Glomerular visceral epithelial cell (primary cell): ENCODE data around the gene GARIN5B.

Source experiments
- DNase-seq: peaks from one replicate; pipeline ENCODE4 v3.0.0-alpha.2; 2016; ENCODE audit errors: extremely low spot score

The GARIN5B gene

DNA sequence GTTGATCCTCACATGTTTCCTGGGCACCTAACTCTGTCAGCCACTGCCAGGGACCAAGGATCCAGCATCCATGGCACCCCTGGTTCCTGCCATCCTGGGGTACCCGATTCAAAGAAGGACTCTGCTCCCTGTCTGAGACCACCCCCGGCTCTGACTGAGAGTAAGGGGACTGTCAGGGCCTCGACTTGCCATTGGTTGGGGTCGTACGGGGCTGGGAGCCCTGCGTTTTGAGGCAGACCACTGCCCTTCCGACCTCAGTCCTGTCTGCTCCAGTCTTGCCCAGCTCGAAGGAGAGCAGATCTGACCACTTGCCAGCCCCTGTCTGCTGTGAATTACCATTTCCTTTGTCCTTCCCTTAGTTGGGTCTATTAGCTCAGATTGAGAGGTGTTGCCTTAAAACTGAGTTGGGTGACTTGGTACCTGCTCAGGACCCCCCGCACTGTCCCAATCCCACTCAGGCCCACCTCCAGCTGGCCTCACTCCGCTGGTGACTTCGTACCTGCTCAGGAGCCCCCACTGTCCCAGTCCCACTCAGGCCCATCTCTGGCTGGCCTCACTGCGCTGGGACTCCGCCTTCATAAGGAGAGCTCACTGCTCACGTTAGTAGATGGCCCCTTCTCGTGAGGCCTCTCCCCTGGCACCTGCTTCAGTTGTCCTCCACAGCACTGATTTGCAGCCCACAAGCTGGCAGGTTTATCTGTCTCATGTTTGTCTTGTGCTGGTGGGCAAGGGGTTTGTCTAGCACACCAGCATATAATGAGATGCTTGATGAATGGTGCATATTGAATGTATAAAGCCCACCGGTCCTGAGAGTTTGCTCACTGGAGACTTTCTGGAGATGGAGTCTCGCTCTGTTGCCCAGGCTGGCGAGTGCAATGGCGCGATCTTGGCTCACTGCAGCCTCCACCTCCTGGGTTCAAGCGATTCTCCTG is 26.6 kb upstream of the GARIN5B start:
- no peak for DNase-seq

DNA sequence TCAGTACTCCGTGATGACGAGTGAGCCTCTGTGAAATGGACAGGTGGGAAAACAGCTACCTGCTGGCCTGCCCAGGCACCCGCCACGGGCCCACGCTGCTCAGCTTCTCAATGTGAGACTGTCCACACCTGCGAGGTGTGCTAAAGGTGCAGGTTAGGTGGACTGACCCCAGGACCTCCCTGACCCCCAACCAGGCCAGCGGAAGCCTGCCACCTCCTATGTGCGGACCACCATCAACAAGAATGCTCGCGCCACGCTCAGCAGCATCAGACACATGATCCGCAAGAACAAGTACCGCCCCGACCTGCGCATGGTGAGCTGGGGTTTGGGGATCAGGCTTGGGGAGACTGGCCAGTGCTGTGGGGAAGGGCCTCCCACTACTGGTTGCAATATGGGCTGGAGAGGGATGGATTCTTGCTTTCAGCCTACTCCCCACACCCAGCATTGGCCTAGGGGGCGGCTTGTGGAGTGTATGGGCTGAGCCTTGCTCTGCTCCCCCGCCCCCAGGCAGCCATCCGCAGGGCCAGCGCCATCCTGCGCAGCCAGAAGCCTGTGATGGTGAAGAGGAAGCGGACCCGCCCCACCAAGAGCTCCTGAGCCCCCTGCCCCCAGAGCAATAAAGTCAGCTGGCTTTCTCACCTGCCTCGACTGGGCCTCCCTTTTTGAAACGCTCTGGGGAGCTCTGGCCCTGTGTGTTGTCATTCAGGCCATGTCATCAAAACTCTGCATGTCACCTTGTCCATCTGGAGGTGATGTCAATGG is 24.9 kb upstream of the GARIN5B start:
- DNase-seq = no peak

DNA sequence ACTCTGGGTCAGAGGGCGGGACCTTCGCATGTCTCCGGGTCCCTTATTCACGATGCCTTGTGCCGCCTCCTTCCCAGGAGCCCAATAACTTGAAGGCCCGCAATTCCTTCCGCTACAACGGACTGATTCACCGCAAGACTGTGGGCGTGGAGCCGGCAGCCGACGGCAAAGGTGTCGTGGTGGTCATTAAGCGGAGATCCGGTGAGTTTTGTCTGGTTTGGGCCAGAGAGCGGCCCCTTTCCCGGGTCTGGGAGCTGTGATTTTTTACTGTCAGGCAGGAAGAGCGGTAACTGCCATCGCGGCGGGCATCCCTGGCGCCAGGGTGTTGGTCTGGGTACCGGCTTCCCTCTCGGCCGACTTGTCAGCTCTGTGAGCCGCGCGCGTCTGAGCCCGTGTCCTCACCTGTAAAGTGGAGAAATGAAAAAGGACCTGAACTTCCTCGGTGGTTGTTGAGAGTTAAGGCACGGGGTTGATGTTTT is 23.5 kb upstream of the GARIN5B start:
- no peak for DNase-seq

DNA sequence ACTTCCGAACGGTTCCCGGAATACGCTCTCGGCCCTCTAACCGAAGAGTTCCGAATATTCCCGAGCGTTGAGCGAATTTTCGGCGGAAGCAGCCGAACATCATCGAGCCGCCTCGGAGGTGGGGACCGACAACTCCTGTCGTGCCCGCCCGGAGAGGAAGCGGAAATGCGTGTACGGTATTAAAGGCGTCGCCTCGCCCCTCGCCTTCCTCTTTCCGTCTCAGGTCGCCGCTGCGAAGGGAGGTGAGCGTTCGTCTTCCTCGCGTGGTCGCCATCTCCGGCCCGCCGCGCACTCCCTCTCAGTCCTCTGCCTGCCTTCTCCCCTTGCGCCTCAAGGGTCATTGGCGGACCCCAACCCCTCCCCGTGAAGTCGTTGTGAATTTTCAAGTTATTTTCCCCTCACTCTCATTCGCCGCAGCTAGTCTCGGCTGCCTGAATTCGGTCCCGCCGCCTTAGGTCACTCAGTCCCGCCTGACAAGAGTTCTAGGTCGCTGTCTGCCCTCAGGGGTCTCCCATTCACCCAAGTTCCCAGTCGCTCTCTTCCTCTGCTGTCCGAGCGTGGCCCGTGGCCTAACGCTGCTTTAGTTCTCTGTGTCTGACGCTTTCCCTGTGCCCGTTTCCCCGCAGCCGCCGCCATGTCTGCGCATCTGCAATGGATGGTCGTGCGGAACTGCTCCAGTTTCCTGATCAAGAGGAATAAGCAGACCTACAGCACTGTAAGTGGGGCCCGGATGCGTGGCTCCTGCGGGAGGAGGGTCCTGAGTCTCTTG is 22.8 kb upstream of the GARIN5B start, which contains the start of gene RPL28:
Gene RPL28, plus strand, starts transcription at position 209 of the 769 bp plus-strand sequence. Its CDS starts 426 bp downstream, at position 635.
- peak; percentile 99 for DNase-seq

DNA sequence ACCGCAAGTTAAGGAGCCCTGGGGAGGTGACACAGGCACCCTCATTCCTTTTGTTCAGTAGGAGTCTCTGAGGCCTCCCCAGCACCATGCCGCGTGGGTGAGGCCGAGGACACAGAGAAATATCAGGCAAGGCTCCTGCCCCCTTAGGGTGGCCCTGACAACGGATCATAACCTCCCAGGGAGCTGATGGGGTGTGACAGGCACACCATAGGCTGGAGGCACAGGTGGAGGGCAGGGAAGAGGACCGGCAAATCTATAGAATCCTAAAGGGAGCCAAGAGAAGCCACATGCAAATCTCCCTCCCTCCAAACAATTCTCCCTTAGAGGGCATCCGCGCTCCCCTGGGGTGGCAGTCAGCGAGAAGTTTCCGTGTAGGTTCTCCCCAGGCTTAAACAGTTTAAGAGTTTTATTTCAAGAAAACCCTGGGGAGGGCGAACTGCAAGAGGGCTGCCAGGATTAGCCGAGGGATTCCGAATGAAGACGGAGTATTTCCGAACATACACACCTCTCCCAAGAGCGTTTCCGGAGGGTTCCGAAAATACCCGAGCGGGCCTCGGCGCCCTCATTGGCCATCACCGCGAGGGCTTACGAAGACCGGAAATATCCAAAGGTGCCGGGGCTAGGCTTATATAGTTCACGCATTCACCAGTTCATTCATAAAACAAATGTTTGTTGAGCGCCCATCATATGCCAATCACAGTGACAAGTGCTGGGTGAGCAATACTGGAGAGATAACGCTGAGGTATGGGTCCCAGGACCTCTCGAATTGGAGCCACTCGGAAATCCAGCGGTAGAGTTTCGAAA is 22.1 kb upstream of the GARIN5B start:
- DNase-seq = peak; percentile 96

DNA sequence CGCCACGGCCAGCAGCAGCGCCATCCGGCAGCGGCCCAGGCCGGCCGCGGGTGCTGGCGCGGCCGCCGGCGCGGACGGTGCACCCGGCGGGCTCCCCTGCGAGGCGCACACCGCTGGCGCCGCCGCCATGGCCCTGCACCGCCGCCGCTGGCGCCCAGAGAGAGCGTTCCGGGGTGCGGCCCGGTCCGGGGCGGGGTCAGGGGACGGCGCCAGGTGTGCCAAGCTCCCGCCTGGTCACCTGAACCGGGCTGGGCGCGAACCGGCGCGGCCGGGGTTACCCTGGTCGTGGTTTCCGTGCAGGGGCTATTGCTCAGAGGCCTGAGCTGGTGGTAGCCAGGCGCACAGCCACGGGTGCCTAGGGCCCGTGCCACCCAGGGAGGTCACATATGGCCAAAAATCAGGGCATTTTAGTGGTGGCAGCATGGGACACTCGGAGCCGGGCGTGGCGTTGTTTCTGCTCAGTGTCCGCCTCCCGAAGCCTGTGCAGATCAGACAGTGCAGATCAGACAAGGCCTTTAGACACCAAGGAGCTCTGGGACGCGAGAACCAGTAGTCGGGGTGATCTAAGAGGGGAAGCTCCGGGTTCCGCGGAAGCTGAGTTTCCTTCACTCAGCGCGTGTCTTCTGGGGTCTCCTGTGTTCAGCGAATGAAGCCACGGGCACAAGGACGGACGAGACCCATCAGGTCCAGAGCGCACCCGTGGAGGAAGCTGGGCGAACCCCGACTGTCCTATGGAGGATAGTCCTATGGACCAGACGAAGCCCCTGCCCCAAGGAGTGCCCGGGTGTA is 21.3 kb upstream of the GARIN5B start, which contains the start of gene TMEM238:
Gene TMEM238, minus strand, starts transcription at position 162 of the 789 bp plus-strand sequence. Its CDS starts 33 bp downstream, at position 129.
- no peak for DNase-seq

DNA sequence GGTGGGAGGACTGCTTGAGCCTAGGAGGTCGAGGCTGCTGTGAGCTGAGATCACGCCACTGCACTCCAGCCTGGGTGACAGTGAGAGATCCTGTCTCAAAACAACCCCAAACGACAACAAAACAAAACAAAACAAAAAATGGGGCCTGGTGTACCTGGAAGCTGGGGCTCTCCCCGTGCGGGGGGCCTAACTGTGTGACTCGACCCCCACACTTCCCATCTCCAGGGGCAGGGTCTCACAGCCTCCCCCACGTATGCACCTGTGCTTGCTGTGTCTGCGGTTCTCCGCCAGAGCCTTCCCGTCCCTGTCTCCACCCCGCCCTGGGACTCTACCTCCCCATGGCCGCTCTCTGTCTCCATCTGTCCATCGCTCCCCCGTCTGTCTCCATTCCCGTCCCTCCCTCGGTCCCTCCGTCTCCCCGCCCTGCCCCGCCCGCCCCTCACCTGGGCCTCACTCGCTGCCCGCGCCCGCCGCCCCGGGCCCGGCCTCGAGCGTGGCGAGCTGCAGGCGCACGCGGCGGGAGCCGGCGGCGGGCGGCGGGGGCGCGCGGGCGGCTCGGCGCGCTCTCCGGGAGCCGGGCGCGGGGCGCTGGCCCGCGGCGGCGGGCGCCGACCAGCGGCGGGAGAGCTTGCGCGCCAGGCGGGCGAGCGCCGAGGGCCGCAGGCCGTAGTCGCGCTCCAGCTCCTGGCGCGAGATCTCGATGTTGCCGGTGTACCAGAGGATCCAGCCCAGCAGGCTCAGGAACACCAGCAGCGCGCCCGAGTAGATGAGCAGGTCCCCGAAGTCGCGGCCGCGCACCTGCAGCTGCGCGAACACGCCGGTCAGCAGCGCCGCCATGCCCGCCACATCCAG is 20.4 kb upstream of the GARIN5B start:
- peak; percentile 75 for DNase-seq

DNA sequence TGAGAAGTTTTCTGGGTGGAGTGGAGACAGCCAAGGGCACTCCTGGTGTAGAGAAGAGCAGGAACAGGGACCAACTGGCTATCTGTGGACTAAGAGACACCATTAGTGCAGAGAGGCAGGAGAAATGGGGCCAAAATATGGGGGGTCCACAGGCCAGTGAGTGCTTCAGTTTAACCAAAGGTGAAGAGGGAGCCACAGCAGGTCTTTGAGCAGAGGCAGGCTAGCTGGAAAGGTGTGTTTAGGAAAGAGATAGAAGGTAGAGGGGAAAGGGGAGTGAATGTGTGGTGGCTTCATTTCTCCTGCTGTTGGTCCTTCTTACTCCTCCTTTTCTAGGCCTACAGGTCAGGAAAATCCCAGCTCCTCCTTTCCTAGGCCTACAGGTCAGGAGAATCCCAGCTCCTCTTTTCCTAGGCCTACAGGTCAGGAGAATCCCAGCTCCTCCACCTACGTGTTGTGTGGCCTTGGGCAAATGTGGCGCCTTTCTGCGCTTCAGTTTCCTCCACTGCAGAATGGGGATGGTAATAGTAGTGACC is 19.5 kb upstream of the GARIN5B start:
- DNase-seq = no peak

DNA sequence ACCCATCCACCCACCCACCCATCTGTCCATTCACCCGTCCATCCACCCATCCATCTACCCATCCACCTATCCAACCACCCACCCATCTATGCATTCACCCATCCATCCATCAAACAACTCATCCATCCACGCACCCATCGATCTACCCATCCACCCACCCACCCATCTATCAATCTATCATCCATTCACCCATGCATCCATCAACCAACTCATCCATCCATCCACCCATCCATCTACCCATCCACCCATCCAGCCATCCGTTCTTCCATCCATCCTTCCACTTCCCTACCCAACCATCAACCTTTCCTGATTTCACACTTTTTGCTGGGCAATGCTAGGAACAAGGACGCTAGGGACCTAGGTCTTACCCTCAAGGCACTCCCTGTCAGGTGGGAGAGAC is 19.0 kb upstream of the GARIN5B start:
- no peak for DNase-seq

DNA sequence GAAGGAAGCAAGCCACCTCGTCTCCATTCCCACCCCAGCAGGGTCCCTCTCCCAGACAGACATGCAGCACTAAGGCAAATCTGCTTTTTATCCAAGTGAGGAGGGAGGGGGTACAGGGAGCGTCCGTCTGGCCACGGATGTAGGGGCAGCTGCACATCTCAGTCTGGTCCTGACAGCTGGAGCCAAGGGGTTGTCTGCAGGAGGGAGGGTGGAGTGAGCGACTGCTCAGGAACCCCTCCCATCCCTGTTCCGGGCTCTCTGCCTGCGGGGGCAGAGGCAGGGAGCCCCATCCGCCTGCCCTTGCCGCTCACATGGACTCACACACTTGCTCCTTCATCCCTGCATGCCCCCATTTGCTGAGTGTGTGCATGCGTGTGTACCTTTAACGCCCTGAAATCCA is 16.1 kb upstream of the GARIN5B start:
- DNase-seq = no peak

DNA sequence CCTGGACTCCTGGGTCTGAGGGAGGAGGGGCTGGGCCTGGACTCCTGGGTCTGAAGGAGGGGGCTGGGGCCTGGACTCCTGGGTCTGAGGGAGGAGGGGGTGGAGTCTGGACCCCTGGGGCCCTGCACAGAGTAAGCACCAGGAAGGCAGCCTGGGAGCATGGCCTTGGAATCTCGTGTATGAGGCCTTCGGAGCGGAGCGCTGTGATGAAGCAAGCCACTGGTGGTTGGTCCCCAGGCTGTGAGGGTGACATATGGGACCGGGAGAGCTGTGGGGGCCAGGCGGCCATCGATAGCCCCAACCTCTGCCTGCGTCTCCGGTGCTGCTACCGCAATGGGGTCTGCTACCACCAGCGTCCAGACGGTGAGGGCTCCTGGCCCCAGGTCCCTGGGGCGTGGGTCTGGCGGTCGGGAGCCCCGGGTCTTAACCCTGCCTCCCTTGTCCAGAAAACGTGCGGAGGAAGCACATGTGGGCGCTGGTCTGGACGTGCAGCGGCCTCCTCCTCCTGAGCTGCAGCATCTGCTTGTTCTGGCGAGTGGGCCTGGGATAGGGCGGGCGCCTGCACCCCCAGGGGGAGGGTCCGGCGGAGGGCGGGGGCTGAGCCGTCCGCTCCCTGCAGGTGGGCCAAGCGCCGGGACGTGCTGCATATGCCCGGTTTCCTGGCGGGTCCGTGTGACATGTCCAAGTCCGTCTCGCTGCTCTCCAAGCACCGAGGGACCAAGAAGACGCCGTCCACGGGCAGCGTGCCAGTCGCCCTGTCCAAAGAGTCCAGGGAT is 14.5 kb upstream of the GARIN5B start:
- no peak for DNase-seq

DNA sequence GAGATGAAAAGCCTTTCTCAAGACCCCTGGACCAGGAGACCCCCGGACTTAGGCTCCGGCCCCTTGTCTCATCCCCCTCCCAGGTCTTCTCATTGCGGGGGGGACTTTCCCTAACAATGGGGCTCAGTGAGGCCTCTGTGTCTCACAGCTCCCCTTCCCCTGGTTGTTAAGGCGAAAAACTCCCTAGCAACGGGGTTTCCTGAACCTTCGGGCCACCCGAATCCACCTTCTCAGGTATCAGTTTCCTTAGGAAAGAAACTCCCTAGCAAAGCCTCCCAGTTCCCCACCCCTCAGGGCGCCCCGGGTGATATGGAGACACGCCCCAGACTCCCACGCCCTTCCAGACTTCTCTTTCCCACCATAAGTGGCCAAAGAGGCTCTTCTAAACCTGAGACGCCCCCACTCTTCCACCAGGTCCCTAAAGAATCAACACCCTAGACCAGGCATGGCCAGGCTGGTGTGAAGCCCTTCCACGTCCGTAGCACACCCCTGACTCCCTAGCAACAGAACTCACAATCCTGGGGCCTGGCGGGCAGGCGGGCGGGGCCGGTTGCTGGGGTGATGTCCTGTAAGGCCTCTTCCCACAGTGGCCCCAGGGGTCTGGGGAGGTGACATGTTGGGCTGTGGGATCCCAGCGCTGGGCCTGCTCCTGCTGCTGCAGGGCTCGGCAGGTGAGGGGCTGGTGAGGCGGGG is 13.3 kb upstream of the GARIN5B start, which contains the start of gene TMEM190:
Gene TMEM190, plus strand, starts transcription at position 586 of the 693 bp plus-strand sequence. Its CDS starts 28 bp downstream, at position 614.
- no peak for DNase-seq

DNA sequence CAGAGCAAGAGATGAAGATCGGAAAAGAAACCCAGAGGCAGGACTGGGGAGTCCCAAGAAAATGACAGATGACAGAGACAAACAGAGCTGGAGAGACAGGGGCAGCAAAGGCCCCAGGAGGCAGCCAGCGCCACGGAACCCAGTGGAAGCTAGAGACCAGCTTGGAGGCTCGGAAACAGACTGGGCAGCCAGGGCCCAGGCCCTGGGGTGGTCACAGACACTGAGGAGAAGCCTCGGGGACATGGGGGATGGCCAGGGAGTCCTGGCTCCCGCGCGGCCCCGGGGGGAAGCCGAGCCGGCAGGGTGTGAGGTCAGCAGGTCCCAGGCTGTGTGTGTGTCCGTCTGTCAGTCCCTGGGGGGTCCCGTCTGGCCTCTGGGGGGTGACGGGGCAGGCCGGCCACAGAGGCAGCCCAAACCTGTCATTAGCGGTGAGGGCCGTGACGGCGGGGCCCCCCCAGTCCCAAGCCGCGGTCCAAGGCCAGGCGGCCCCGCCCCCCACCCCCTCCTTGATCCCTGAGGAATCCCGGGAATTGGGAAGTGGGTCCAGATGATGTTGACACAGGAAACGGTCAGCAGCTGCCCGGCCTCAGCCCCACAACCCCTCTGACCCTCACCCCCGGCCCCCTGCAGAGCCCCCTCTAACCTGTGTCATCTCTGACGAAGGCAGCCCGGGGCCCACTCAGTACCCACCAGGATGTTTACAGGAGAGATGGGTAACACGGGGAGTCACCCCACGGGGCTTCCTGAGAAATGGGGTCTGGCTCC is 11.1 kb upstream of the GARIN5B start:
- DNase-seq = peak; percentile 95

DNA sequence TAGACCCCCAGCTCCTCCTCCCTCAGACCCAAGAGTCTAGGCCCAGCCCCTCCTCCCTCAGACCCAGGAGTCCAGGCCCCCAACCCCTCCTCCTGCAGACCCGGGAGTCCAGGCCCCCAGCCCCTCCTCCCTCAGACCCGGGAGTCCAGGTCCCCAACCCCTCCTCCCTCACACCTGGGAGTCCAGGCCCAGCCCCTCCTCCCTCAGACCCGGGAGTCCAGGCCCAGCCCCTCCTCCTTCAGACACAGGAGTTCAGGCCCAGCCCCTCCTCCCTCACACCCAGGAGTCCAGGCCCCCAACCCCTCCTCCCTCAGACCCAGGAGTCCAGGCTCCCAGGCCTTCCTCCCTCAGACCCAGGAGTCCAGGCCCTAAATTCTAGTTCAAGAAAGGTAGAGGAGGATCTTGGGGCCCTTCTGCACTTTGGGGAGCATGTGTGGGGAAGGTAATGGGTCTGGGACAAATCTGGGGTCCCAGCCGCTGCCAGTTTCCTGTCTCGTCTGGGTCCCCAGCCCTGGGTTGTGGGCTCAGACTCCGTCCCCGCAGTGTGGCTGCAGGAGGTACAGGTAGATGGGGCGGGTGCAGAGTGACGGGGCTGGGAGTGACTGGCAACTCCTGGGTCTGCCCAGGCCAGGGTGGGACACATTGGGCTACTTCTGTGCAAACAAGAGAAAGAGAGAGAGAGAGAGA is 10.4 kb upstream of the GARIN5B start:
- peak; percentile 56 for DNase-seq

DNA sequence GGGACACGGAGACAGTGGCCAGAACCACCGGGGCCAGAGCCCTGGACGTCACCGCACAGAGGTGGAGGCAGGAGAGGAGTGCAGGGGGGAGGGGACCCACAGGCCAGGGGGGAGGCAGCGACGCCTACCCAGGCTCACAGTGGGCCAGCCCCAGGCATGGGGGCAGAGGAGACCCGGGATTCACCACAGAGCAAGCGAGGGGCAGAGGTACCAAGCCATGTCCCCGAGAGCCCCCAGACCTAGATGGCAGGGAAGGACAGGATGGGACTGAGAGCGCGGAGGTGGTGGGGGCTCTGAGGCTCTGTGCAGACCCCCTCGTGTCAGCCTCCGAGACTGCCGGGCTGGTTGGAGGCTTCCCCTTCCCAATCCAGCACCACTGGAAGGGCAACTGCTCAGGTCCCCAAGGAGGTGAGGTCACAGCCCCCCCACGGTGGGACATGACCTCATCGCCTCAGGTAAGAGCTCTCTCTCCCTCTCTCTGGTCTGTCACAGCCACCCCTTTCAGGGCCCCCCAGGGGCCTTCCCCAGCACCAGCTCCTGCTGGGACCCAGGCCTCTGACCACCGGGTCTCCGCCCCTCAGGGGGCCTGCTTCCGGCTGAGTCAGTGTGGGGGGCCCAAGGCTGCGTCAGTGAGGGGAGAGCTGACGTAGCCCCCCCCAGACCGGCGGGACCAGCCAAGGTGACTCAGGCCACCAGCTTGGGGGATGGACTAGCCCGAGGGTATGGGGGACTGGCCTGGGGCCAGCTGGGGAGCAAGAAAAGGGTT is 9.4 kb upstream of the GARIN5B start:
- peak; percentile 93 for DNase-seq
